Panc1 (cell line): Measurements from ENCODE around the gene FOXP2. TPM values are rescaled to one million over a fixed set of nuclear protein-coding genes. Genes with fewer than 3 reads are reported as not detected.

ENCODE experiments used
- ATAC-seq: fragments of 200-7000 bp; cut with Tn5 transposase; 2 replicates; pipeline ENCODE4 v1.9.1; 2020; ENCODE audit warnings: mild to moderate bottlenecking, moderate library complexity
- BruUV-seq: library from RNA; stranded (reverse); fragments of 400-500 nt; replicated peaks from 2 replicates; lab custom pipeline; 2021; lab: Mats Ljungman, UMichigan
- CTCF ChIA-PET: fragments of 300-600 bp; sonication (Branson Sonifier 250); formaldehyde crosslinking; loops from one replicate; lab custom pipeline; 2022; ENCODE audit warnings: antibody characterized with exemption; lab: Charles Lee
- POLR2A ChIA-PET: fragments of 300-600 bp; sonication (Branson Sonifier 250); formaldehyde crosslinking; loops from one replicate; lab custom pipeline; 2022; ENCODE audit warnings: antibody characterized with exemption; lab: Charles Lee
- DNase-seq: peaks from one replicate; pipeline ENCODE4 v3.0.0-alpha.2; 2010; ENCODE audit warnings: low read depth, low spot score
- H3K27ac ChIP-seq: 2 replicates; pipeline ENCODE4 v1.5.1; 2011; ENCODE audit warnings: mild to moderate bottlenecking, low read length, inconsistent platforms
- H3K27me3 ChIP-seq: fragments of 200-500 bp; sonication (Bioruptor generic); 2 replicates; pipeline ENCODE4 v1.6.0; 2014; ENCODE audit warnings: low read length, inconsistent platforms; ENCODE audit not compliant: control insufficient read depth, insufficient read depth
- H3K36me3 ChIP-seq: fragments of 200-500 bp; sonication (Bioruptor generic); 2 replicates; pipeline ENCODE4 v1.5.1; 2014; ENCODE audit warnings: inconsistent platforms, mild to moderate bottlenecking, low read length, moderate library complexity; ENCODE audit not compliant: control insufficient read depth, insufficient read depth
- H3K4me1 ChIP-seq: 2 replicates; pipeline ENCODE4 v1.5.1; 2011; ENCODE audit warnings: inconsistent platforms, mild to moderate bottlenecking, low read length, moderate library complexity; ENCODE audit not compliant: control insufficient read depth, insufficient read depth
- H3K4me3 ChIP-seq, 2 experiments: 2 replicates each; pipeline ENCODE4 v1.5.1; 2011 to 2012; ENCODE audit warnings: low read depth in 2 of 2, low read length in 2 of 2, mild to moderate bottlenecking in 2 of 2, inconsistent platforms in 1 of 2, moderate library complexity in 1 of 2
- H3K9me3 ChIP-seq: fragments of 200-500 bp; sonication (Bioruptor generic); 2 replicates; pipeline ENCODE4 v1.5.1; 2014; ENCODE audit warnings: low read depth, mild to moderate bottlenecking, inconsistent platforms, low read length, moderate library complexity; ENCODE audit not compliant: control insufficient read depth, insufficient read depth
- POLR2AphosphoS5 ChIP-seq: IDR thresholded peaks from 2 replicates; pipeline ENCODE4 v1.6.1; 2012; ENCODE audit warnings: mild to moderate bottlenecking, low read depth, low read length, moderate library complexity
- SIN3A ChIP-seq: IDR thresholded peaks from 2 replicates; pipeline ENCODE4 v1.6.1; 2012; ENCODE audit warnings: low read depth, mild to moderate bottlenecking, low read length, moderate library complexity, borderline replicate concordance; ENCODE audit not compliant: insufficient read depth
- TCF7L2 ChIP-seq: IDR thresholded peaks from 2 replicates; pipeline ENCODE4 v1.6.1; 2011; ENCODE audit warnings: mild to moderate bottlenecking, low read depth, low read length, inconsistent platforms
- in situ Hi-C: cut with HindIII; loops from 2 replicates; pipeline ENCODE4 v1.10.0; 2016; ENCODE audit warnings: low sequenced_read_pairs, low pct_unique_long_range_greater_than_20kb
- intact Hi-C: fragments of 100-400 bp; cut with micrococcal nuclease; formaldehyde crosslinking; loops from one replicate; pipeline ENCODE4 v1.10.0; 2022; ENCODE audit not compliant: unreplicated experiment
- total RNA-seq: library from RNA; stranded (reverse); gene quantifications from one replicate; pipeline ENCODE4 v1.2.1, GENCODE V29; 2021; ENCODE audit not compliant: unreplicated experiment
- TF ChIP-seq, protein P1 (sequence below): fragments of 450-650 bp; IDR thresholded peaks from 2 replicates; pipeline ENCODE4 v1.5.1; 2017; ENCODE audit warnings: mild to moderate bottlenecking
- TF ChIP-seq, protein P2 (sequence below), 2 experiments: IDR thresholded peaks; 2 replicates each; pipeline ENCODE4 v1.6.1; 2011 to 2012; ENCODE audit warnings: low read depth in 2 of 2, control low read depth in 1 of 2, low read length in 1 of 2, mild to moderate bottlenecking in 1 of 2, moderate library complexity in 1 of 2; ENCODE audit not compliant: insufficient read depth in 1 of 2

FOXP2 gene
- total RNA-seq, 1 experiment from 2014 or later, result 0.54 TPM

DNA sequence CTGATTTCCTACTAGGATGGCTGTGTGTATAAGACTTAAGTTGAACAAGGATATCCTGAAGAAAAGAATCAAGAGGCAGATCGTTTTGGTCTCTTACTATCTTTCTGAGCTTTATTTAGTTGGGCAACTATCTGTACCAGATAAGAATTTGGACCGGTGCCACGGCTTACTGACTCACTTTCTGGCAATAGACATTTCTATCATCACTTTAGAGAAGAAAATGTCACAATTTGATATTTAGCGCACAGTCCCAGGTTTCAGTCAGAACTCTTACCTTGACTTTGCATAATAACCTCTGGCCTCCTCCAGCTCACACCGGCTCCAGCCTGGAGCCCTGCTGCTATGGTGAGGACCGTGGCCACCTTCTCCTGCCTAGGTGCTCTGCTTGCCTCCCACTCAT is 289.1 kb downstream of the FOXP2 start:
- intact Hi-C loops, result no loop called here
- no TSS peak for BruUV-seq
- in situ Hi-C loops, result no loop called here
- ChIA-PET POLR2A (no interaction called here), CTCF (no interaction called here)
- ATAC-seq, result no peak
- Histone ChIP-seq H3K4me3 (no peak overlapping the region), H3K27ac (no peak overlapping the region), H3K27me3 (no peaks in the 10 kb centered on the region), H3K9me3 (no peaks in the 10 kb centered on the region), H3K4me1 (no peaks in the 10 kb centered on the region), H3K36me3 (no peaks in the 10 kb centered on the region)
- TF ChIP-seq, protein P1, sequence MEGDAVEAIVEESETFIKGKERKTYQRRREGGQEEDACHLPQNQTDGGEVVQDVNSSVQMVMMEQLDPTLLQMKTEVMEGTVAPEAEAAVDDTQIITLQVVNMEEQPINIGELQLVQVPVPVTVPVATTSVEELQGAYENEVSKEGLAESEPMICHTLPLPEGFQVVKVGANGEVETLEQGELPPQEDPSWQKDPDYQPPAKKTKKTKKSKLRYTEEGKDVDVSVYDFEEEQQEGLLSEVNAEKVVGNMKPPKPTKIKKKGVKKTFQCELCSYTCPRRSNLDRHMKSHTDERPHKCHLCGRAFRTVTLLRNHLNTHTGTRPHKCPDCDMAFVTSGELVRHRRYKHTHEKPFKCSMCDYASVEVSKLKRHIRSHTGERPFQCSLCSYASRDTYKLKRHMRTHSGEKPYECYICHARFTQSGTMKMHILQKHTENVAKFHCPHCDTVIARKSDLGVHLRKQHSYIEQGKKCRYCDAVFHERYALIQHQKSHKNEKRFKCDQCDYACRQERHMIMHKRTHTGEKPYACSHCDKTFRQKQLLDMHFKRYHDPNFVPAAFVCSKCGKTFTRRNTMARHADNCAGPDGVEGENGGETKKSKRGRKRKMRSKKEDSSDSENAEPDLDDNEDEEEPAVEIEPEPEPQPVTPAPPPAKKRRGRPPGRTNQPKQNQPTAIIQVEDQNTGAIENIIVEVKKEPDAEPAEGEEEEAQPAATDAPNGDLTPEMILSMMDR, result no peak
- DNase-seq, result no peak

DNA sequence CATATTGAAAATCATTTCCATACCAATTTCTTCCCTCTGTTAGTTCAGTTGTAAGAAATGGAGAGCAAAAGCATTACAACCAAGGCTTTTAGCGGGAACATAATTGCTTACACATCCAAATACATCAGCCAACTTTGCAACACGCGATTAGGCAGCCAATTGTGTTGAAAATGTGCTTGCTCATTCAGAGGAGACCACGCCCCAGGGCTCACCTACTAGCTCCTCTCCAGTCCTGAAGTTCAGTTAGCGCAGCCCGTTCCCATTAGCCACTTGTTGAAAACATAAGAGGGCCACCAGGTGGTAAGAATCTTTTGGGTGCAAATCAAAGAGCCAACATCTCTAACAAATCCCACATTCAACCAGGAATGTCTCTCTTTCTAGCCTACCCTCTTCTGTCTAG is 294.0 kb downstream of the FOXP2 start:
- Histone ChIP-seq H3K27me3 (no peaks in the 10 kb centered on the region), H3K9me3 (no peaks in the 10 kb centered on the region), H3K27ac (no peak overlapping the region), H3K4me1 (no peaks in the 10 kb centered on the region), H3K4me3 (no peak overlapping the region), H3K36me3 (no peaks in the 10 kb centered on the region)
- TF ChIP-seq, protein P2, sequence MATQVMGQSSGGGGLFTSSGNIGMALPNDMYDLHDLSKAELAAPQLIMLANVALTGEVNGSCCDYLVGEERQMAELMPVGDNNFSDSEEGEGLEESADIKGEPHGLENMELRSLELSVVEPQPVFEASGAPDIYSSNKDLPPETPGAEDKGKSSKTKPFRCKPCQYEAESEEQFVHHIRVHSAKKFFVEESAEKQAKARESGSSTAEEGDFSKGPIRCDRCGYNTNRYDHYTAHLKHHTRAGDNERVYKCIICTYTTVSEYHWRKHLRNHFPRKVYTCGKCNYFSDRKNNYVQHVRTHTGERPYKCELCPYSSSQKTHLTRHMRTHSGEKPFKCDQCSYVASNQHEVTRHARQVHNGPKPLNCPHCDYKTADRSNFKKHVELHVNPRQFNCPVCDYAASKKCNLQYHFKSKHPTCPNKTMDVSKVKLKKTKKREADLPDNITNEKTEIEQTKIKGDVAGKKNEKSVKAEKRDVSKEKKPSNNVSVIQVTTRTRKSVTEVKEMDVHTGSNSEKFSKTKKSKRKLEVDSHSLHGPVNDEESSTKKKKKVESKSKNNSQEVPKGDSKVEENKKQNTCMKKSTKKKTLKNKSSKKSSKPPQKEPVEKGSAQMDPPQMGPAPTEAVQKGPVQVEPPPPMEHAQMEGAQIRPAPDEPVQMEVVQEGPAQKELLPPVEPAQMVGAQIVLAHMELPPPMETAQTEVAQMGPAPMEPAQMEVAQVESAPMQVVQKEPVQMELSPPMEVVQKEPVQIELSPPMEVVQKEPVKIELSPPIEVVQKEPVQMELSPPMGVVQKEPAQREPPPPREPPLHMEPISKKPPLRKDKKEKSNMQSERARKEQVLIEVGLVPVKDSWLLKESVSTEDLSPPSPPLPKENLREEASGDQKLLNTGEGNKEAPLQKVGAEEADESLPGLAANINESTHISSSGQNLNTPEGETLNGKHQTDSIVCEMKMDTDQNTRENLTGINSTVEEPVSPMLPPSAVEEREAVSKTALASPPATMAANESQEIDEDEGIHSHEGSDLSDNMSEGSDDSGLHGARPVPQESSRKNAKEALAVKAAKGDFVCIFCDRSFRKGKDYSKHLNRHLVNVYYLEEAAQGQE (IDR thresholded peaks at IDR 0.05; ENCODE audit: insufficient read depth in 1 of 2, low read depth in 2 of 2, low read length in 1 of 2), result no peak
- TF ChIP-seq TCF7L2, result no peak
- TF ChIP-seq, protein P1, result no peak
- no peak for TF ChIP-seq POLR2AphosphoS5
- no peak for TF ChIP-seq SIN3A
- BruUV-seq, result no TSS peak
- ChIA-PET CTCF (no interaction called here), POLR2A (no interaction called here)
- intact Hi-C loops (no loop called here), in situ Hi-C loops (no loop called here)
- ATAC-seq, result no peak
- no peak for DNase-seq

DNA sequence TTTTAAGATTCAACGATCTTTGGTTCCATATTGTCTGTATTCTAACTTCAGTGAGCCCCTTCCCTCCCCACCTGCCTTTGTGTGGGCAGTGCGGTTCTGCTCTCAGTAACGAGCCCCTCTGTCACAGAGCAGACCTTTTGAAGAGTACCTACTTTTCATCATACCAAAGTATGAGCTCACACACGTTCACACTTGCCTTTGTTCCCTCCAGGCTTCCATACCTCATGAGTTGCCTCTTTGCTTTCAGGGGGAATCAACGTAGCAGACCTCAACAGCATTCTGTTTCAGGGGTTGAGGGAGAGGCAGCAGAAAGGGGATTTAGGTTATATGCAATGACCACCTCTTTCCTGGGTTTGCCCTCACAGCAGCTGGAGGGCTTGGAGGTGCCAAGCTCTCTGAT is 295.9 kb downstream of the FOXP2 start:
- intact Hi-C loops (no loop called here), in situ Hi-C loops (no loop called here)
- Histone ChIP-seq H3K36me3 (no peaks in the 10 kb centered on the region), H3K27me3 (no peaks in the 10 kb centered on the region), H3K4me3 (no peak overlapping the region), H3K27ac (no peak overlapping the region), H3K4me1 (no peaks in the 10 kb centered on the region), H3K9me3 (no peaks in the 10 kb centered on the region)
- DNase-seq, result no peak
- ChIA-PET POLR2A (interaction anchor here (0.6 kb wide), 1 partner anchor 12 kb away, joined by 3 read pairs; no protein-coding TSS in a partner anchor), CTCF (no interaction called here)
- TF ChIP-seq, protein P1, result no peak
- TF ChIP-seq SIN3A (no peak), TCF7L2 (no peak)
- ATAC-seq, result no peak
- BruUV-seq, result no TSS peak
